ENCODE measurements around the gene FARP2. TPM values are rescaled to one million over a fixed set of nuclear protein-coding genes. Genes with fewer than 3 reads are reported as not detected.

Gene FARP2
- total and polyA plus RNA-seq, 2 of the 13 experiments (the other 11 are each of a cell fraction or from before 2014, with no cell fraction given), result 28.0 to 45.4 TPM

DNA sequence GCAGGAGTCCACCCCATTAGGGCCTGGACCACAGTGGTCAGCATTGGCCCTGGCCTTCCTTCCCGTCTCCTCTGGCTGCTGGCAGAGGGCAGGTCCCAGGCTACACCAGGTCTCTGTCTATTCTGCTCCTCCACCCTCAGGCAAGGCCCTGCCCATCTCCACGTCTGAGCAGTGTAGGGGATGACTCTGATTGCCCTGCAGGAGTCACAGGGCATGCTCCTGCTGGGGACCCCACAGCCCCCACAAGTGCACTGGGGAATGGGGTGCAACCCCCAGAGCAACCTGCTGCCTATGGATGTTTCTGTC, 112.3 kb downstream of the FARP2 start:
- BruUV-seq (replicated peaks), result no TSS peak

DNA sequence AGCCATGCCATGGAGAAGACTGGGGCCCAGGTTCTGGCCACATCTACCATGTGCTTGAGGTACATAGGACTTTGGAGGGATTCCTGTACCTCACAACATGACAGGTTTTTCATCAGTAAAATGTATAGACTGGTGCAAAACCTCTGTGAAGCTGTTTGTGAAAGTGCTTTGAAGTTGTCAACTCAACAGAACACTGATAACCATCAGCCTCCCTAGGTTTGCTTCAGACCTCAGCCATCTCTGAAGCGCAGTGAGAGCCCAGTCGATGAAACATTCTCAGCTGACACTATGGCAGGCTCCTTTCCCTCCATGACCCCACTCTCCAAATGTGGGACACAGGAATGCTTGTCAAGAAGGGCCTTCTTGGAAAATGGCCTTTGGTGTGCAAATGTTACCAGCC, 113.7 kb downstream of the FARP2 start:
- Histone ChIP-seq H4K20me1 (ENCODE audit: insufficient read depth, low read length) (no peaks in the 10 kb centered on the region), H3K4me2 (ENCODE audit: low read depth, low read length) (no peak overlapping the region), H3K36me3 (replicated peaks in 1 of 2; ENCODE audit: control insufficient read depth in 1 of 2, insufficient read depth in 2 of 2, low read length in 2 of 2) (no peaks in the 10 kb centered on the region), H3K9me3 (ENCODE audit: low read length) (no peaks in the 10 kb centered on the region), H3K79me2 (ENCODE audit: insufficient read depth, low read length) (no peaks in the 10 kb centered on the region), H3K27ac (ENCODE audit: extremely low read length, insufficient read depth, low read length) (no peak overlapping the region), H2AFZ (ENCODE audit: low read length) (no peak overlapping the region), H3K4me1 (ENCODE audit: insufficient read depth, low read length) (no peaks in the 10 kb centered on the region), H3K4me3 (replicated peaks in 1 of 3; ENCODE audit: insufficient read depth in 1 of 3, low read depth in 2 of 3, low read length in 3 of 3) (no peak overlapping the region), H3K27me3 (ENCODE audit: control insufficient read depth in 1 of 2, insufficient read depth in 2 of 2, low read length in 2 of 2) (no peaks in the 10 kb centered on the region), H3K9ac (ENCODE audit: insufficient read depth, low read depth, low read length) (no peak overlapping the region)
- in situ Hi-C loops (cut with HindIII; ENCODE audit: extremely low pct_ligation_motif_present, low pct_unique_long_range_greater_than_20kb), result no loop called here
- TF ChIP-seq ZNF30 (CRISPR knock-in tag; IDR thresholded peaks at IDR 0.05) (no peak), TRIM22 (IDR thresholded peaks at IDR 0.05) (no peak), ZNF547 (CRISPR knock-in tag; IDR thresholded peaks at IDR 0.05) (no peak), ZNF101 (CRISPR knock-in tag; IDR thresholded peaks at IDR 0.05; ENCODE audit: borderline replicate concordance, low read depth) (no peak)
- FAIRE-seq (no peak), DNase-seq (ENCODE audit: low spot score) (no peak), ATAC-seq (no peak)
- ChIA-PET CTCF (ENCODE audit: low intra/inter-chr PET ratio, low total read pairs) (no interaction called here), POLR2A (no interaction called here)
- WGBS (ENCODE audit: low lambda C conversion rate), result 94% methylated on average over 2 of the region's 2 CpGs
- intact Hi-C loops (cut with micrococcal nuclease; ENCODE audit: unreplicated experiment), result no loop called here
- no TSS peak for BruUV-seq (replicated peaks)

More for the DNA sequence above, 112.3 kb downstream of the FARP2 start:
- FAIRE-seq, result no peak
- intact Hi-C loops (cut with micrococcal nuclease; ENCODE audit: unreplicated experiment) (no loop called here), in situ Hi-C loops (cut with HindIII; ENCODE audit: extremely low pct_ligation_motif_present, low pct_unique_long_range_greater_than_20kb) (no loop called here)
- TF ChIP-seq HES4 (CRISPR knock-in tag; IDR thresholded peaks at IDR 0.05; ENCODE audit: borderline replicate concordance) (0 out of 2 replicates have a peak, but pooled peaks have one; percentile 29), DPF2 (CRISPR knock-in tag; IDR thresholded peaks at IDR 0.05; ENCODE audit: borderline replicate concordance, low read depth) (no peak)
- Histone ChIP-seq H3K36me3 (replicated peaks in 1 of 2; ENCODE audit: control insufficient read depth in 1 of 2, insufficient read depth in 2 of 2, low read length in 2 of 2) (no peaks in the 10 kb centered on the region), H4K20me1 (ENCODE audit: insufficient read depth, low read length) (no peaks in the 10 kb centered on the region), H3K4me3 (replicated peaks in 1 of 3; ENCODE audit: insufficient read depth in 1 of 3, low read depth in 2 of 3, low read length in 3 of 3) (no peak overlapping the region), H3K4me1 (ENCODE audit: insufficient read depth, low read length) (no peaks in the 10 kb centered on the region), H3K79me2 (ENCODE audit: insufficient read depth, low read length) (no peaks in the 10 kb centered on the region), H2AFZ (ENCODE audit: low read length) (no peak overlapping the region), H3K27ac (ENCODE audit: extremely low read length, insufficient read depth, low read length) (no peak overlapping the region), H3K9me3 (ENCODE audit: low read length) (no peaks in the 10 kb centered on the region), H3K9ac (ENCODE audit: insufficient read depth, low read depth, low read length) (no peak overlapping the region), H3K27me3 (ENCODE audit: control insufficient read depth in 1 of 2, insufficient read depth in 2 of 2, low read length in 2 of 2) (no peaks in the 10 kb centered on the region), H3K4me2 (ENCODE audit: low read depth, low read length) (no peak overlapping the region)
- ChIA-PET POLR2A (no interaction called here), CTCF (ENCODE audit: low intra/inter-chr PET ratio, low total read pairs) (no interaction called here)
- 86% methylated on average over 2 of the region's 2 CpGs for WGBS (ENCODE audit: low lambda C conversion rate)
- no peak for DNase-seq (ENCODE audit: low spot score)
- no peak for ATAC-seq

All from HepG2 (cell line).